Body of pancreas (tissue), 4 donors: Measurements from ENCODE around the gene NBAS. TPM values are rescaled to one million over a fixed set of nuclear protein-coding genes. Genes with fewer than 3 reads are reported as not detected.
"Not testable (repeated sequence)": the region's sequence is repeated elsewhere in the genome, so short reads cannot be mapped to it uniquely, and the experiment has no call there.

Experiments
- ATAC-seq: fragments of 150-250 bp; one replicate; pipeline ENCODE4 v1.9.1; 2016
- DNase-seq, 4 donors: peaks; one replicate each; pipeline ENCODE4 v3.0.0-alpha.2; 2019
- H3K27ac ChIP-seq, 4 donors: fragments of 200-600 bp; sonication (generic); 1 replicate in 3 of 4; 2 replicates in 1 of 4; pipeline versions ENCODE4 v1.5.1 to v1.6.1; 2016 to 2019; ENCODE audit warnings: mild to moderate bottlenecking in 1 of 4, mixed read lengths in 1 of 4, moderate library complexity in 1 of 4
- H3K27me3 ChIP-seq, 2 donors: fragments of 200-600 bp; sonication (generic); one replicate each; pipeline ENCODE4 v1.6.0; 2016; ENCODE audit warnings: mild to moderate bottlenecking in 1 of 2
- H3K36me3 ChIP-seq, 2 donors: fragments of 200-600 bp; sonication (generic); replicated peaks in 1 of 2; 2 replicates each; pipeline ENCODE4 v1.5.1; 2016; ENCODE audit warnings: low read depth in 2 of 2; ENCODE audit not compliant: insufficient read depth in 1 of 2
- H3K4me1 ChIP-seq: fragments of 200-600 bp; sonication (generic); one replicate; pipeline ENCODE4 v1.6.0; 2016
- H3K4me3 ChIP-seq, 2 donors: fragments of 200-600 bp; sonication (generic); 1 replicate in 1 of 2; 2 replicates in 1 of 2; pipeline ENCODE4 v1.5.1; 2016 to 2019
- H3K9me3 ChIP-seq, 3 donors: fragments of 200-600 bp; sonication (generic); 1 replicate in 2 of 3; 2 replicates in 1 of 3; pipeline ENCODE4 v1.5.1; 2016
- CTCF ChIP-seq, 7 experiments: fragments of 450-650 bp in 4 of 7; fragments of 200-600 bp in 3 of 7; sonication (generic) in 3 of 7; IDR thresholded peaks; one replicate each; pipeline ENCODE4 v1.5.1; 2016 to 2019; ENCODE audit warnings: antibody characterized with exemption in 7 of 7
- POLR2A ChIP-seq, 3 donors: fragments of 450-650 bp; IDR thresholded peaks; one replicate each; pipeline ENCODE4 v1.6.1; 2016; ENCODE audit warnings: antibody characterized with exemption in 3 of 3, mild to moderate bottlenecking in 2 of 3
- whole genome bisulfite sequencing, 2 donors: methylation state at CpG; one replicate each; pipeline ENCODE4 v1.1.5; 2017; 5-methylcytosine and 5-hydroxymethylcytosine counted together
- intact Hi-C: fragments of 100-400 bp; cut with DNase I; formaldehyde crosslinking; loops from one replicate; pipeline ENCODE4 v1.15.1; 2023
- total RNA-seq, 2 donors: library from RNA; depleted of rRNA; stranded (reverse); fragments of >200 nt; gene quantifications; one replicate each; pipeline ENCODE4 v1.1.0, GENCODE V29; 2016

Gene NBAS
- total RNA-seq, 2 donors from 2014 or later = 34.0 to 35.9 TPM

GRCh38 chr2:15222856-15223255, 338.3 kb downstream of the NBAS start:
- H3K36me3 ChIP-seq = peaks cover 0 to 7% of the 10 kb centered on the region in 2 donors
- intact Hi-C loops = no loop called here
- H3K9me3 ChIP-seq = no peaks in the 10 kb centered on the region
- H3K27me3 ChIP-seq = no peaks in the 10 kb centered on the region
- WGBS, 2 donors = 83 to 91% methylated on average over 3 of the region's 3 CpGs
- DNase-seq = no peak
- H3K4me1 ChIP-seq = no peaks in the 10 kb centered on the region
- H3K4me3 ChIP-seq = no peak overlapping the region
- H3K27ac ChIP-seq = no peak overlapping the region
- TF ChIP-seq CTCF (IDR thresholded peaks at IDR 0.05) (no peak), POLR2A (IDR thresholded peaks at IDR 0.05) (no peak)
- no peak for ATAC-seq

GRCh38 chr2:15220603-15221002, 340.5 kb downstream of the NBAS start:
- peaks cover 0 to 4% of the 10 kb centered on the region in 2 donors for H3K36me3 ChIP-seq
- ATAC-seq (no peak), DNase-seq (no peak)
- TF ChIP-seq CTCF (IDR thresholded peaks at IDR 0.05) (no peak), POLR2A (IDR thresholded peaks at IDR 0.05) (no peak)
- H3K27me3 ChIP-seq = no peaks in the 10 kb centered on the region
- no peaks in the 10 kb centered on the region for H3K9me3 ChIP-seq
- H3K4me3 ChIP-seq = no peak overlapping the region
- intact Hi-C loops = no loop called here
- no peaks in the 10 kb centered on the region for H3K4me1 ChIP-seq
- H3K27ac ChIP-seq = no peak overlapping the region

- Histone ChIP-seq H3K4me3 (no peak overlapping the region), H3K36me3 (peaks cover 0 to 4% of the 10 kb centered on the region in 2 donors), H3K27me3 (no peaks in the 10 kb centered on the region), H3K4me1 (no peaks in the 10 kb centered on the region), H3K9me3 (no peaks in the 10 kb centered on the region), H3K27ac (no peak overlapping the region)
- TF ChIP-seq POLR2A (IDR thresholded peaks at IDR 0.05) (no peak), CTCF (IDR thresholded peaks at IDR 0.05) (no peak)
- WGBS, 2 donors = 94 to 98% methylated on average over 17 of the region's 17 CpGs
- no peak for ATAC-seq
- no peak for DNase-seq
- intact Hi-C loops = no loop called here
These were observed 342.6 kb downstream of the NBAS start for GRCh38 chr2:15218423-15219086.

- Histone ChIP-seq H3K9me3 (no peaks in the 10 kb centered on the region), H3K4me1 (no peaks in the 10 kb centered on the region), H3K36me3 (no peaks in the 10 kb centered on the region), H3K27ac (no peak overlapping the region), H3K4me3 (no peak overlapping the region), H3K27me3 (no peaks in the 10 kb centered on the region)
- intact Hi-C loops = no loop called here
- 93 to 96% methylated on average over 6 of the region's 6 CpGs for WGBS, 2 donors
- TF ChIP-seq POLR2A (IDR thresholded peaks at IDR 0.05) = no peak
- no peak for TF ChIP-seq CTCF (IDR thresholded peaks at IDR 0.05)
- no peak for ATAC-seq
- no peak for DNase-seq
These were observed 348.9 kb downstream of the NBAS start for GRCh38 chr2:15212249-15212648.

- intact Hi-C loops, H3K4me1 ChIP-seq, ATAC-seq, H3K4me3 ChIP-seq, H3K9me3 ChIP-seq, DNase-seq, H3K36me3 ChIP-seq, H3K27ac ChIP-seq, H3K27me3 ChIP-seq: not testable (repeated sequence)
- 90 to 98% methylated on average over 1 of the region's 1 CpG for WGBS, 2 donors
These were observed 350.6 kb downstream of the NBAS start for GRCh38 chr2:15210542-15210941.
